RWPE1 (cell line): ENCODE measurements around the gene AMOTL1.
"Not testable (repeated sequence)": the region's sequence is repeated elsewhere in the genome, so short reads cannot be mapped to it uniquely, and the experiment has no call there.

Source experiments
- CTCF ChIA-PET: fragments of 350-600 bp; sonication (Branson Sonifier 250); formaldehyde crosslinking; extraction: SDS; loops from one replicate; lab custom pipeline; 2021; lab: Yijun Ruan, JAX
- POLR2A ChIA-PET: fragments of 400-600 bp; formaldehyde crosslinking; extraction: SDS; loops from one replicate; lab custom pipeline; 2020; ENCODE audit warnings: antibody characterized with exemption; ENCODE audit not compliant: low non-redundant PET; lab: Yijun Ruan, JAX
- DNase-seq: peaks from one replicate; pipeline ENCODE4 v3.0.0; 2012; ENCODE audit warnings: low spot score
- H3K27ac ChIP-seq: fragments of 450-650 bp; 2 replicates; pipeline ENCODE4 v1.5.1; 2017
- CTCF ChIP-seq: fragments of 450-650 bp; conservative IDR thresholded peaks from 2 replicates; pipeline ENCODE4 v1.5.1; 2017; ENCODE audit warnings: low read depth, mild to moderate bottlenecking

The AMOTL1 gene

GRCh38 chr11:94845622-94846021, 77.5 kb downstream of the AMOTL1 start:
- POLR2A ChIA-PET = no interaction called here
- no peak for TF ChIP-seq CTCF
- peak; percentile 20 for DNase-seq
- CTCF ChIA-PET = no interaction called here
- no peak overlapping the region for H3K27ac ChIP-seq

GRCh38 chr11:94849839-94850238, 81.7 kb downstream of the AMOTL1 start:
- POLR2A ChIA-PET = no interaction called here
- CTCF ChIA-PET = interaction anchor here (1.4 kb wide), 1 partner anchor 227 kb away, joined by 3 read pairs; no protein-coding TSS in a partner anchor
- peak overlapping the region; percentile 65 for H3K27ac ChIP-seq
- no peak for DNase-seq
- no peak for TF ChIP-seq CTCF

- CTCF ChIA-PET = interaction anchor here (0.5 to 0.7 kb wide), 3 partner anchors 76 to 238 kb away, joined by 3 to 5 read pairs (median 3); no protein-coding TSS in a partner anchor
- no peak for TF ChIP-seq CTCF
- H3K27ac ChIP-seq = no peak overlapping the region
- DNase-seq = peak; percentile 92
- POLR2A ChIA-PET = no interaction called here
Observed at GRCh38 chr11:94851864-94852636, 83.9 kb downstream of the AMOTL1 start.

- CTCF ChIA-PET = interaction anchor here (0.7 kb wide), 1 partner anchor 996 kb away, joined by 5 read pairs; no protein-coding TSS in a partner anchor
- H3K27ac ChIP-seq, DNase-seq, POLR2A ChIA-PET: not testable (repeated sequence)
Observed at GRCh38 chr11:94853288-94853687, 85.1 kb downstream of the AMOTL1 start.

GRCh38 chr11:94853836-94854235, 85.7 kb downstream of the AMOTL1 start:
- ChIA-PET CTCF (interaction anchor here (0.7 kb wide), 1 partner anchor 995 kb away, joined by 5 read pairs; no protein-coding TSS in a partner anchor), POLR2A (no interaction called here)
- H3K27ac ChIP-seq = no peak overlapping the region
- DNase-seq = no peak
- TF ChIP-seq CTCF = no peak

GRCh38 chr11:94854770-94855633, 86.8 kb downstream of the AMOTL1 start:
- TF ChIP-seq CTCF = no peak
- DNase-seq = no peak
- POLR2A ChIA-PET = no interaction called here
- no peak overlapping the region for H3K27ac ChIP-seq
- CTCF ChIA-PET = no interaction called here
